ENCODE measurements around the gene OLA1. TPM values are rescaled to one million over a fixed set of nuclear protein-coding genes. Genes with fewer than 3 reads are reported as not detected.

The OLA1 gene
- total and polyA plus RNA-seq, 2 donors (not counting 1 experiment from before 2014, with no cell fraction given), result 13.9 to 47.7 TPM

GRCh38 chr2:174121175-174121574 lies 127.2 kb downstream of the OLA1 start:
- ATAC-seq (ENCODE audit: low read depth), result no peak
- no peaks in the 10 kb centered on the region for H3K79me2 ChIP-seq (ENCODE audit: control insufficient read depth, insufficient read depth, low read length)
- no peak overlapping the region for H2AFZ ChIP-seq (ENCODE audit: insufficient read depth, low read depth, low read length, poor library complexity, severe bottlenecking)
- POLR2A ChIA-PET, result no interaction called here
- Mint-ChIP-seq H3K9me3 (ENCODE audit: insufficient read depth) (no peaks in the 10 kb centered on the region), H3K4me3 (no peak overlapping the region), H3K27ac (no peak overlapping the region), H3K4me1 (peaks cover 1% of the 10 kb centered on the region), H3K27me3 (no peaks in the 10 kb centered on the region)
- DNase-seq, result no peak
- CTCF ChIA-PET, result no interaction called here
- WGBS (ENCODE audit: insufficient coverage), result no CpG with 5 or more reads among the region's 2 CpGs
- H3K9ac ChIP-seq (ENCODE audit: low read length), result no peak overlapping the region
- H3K4me2 ChIP-seq (replicated peaks; ENCODE audit: low read depth, low read length, poor library complexity, severe bottlenecking), result no peak overlapping the region
- intact Hi-C loops (cut with micrococcal nuclease), result no loop called here
- H3K4me1 ChIP-seq (ENCODE audit: control insufficient read depth in 2 of 2, insufficient read depth in 2 of 2, low read length in 2 of 2), result no peaks in the 10 kb centered on the region
- no peak for TF ChIP-seq EZH2 (IDR thresholded peaks at IDR 0.05; ENCODE audit: borderline replicate concordance, insufficient read depth, low read depth, low read length, poor library complexity, severe bottlenecking)
- no peak for TF ChIP-seq CTCF (IDR thresholded peaks at IDR 0.05)
- H3K36me3 ChIP-seq (replicated peaks in 1 of 2; ENCODE audit: control extremely low read depth in 1 of 2, control insufficient read depth in 1 of 2, extremely low read depth in 1 of 2, insufficient read depth in 2 of 2, low read length in 1 of 2), result no peaks in the 10 kb centered on the region
- no peaks in the 10 kb centered on the region for H3K27me3 ChIP-seq (replicated peaks in 1 of 4; ENCODE audit: control extremely low read depth in 1 of 4, control insufficient read depth in 3 of 4, insufficient read depth in 4 of 4, low read length in 3 of 4)
- H3K27ac ChIP-seq (ENCODE audit: low read length in 2 of 2), result no peak overlapping the region
- no peaks in the 10 kb centered on the region for H3K9me3 ChIP-seq (ENCODE audit: control extremely low read depth in 1 of 3, control insufficient read depth in 2 of 3, insufficient read depth in 1 of 3, low read length in 2 of 3)
- no peak overlapping the region for H3K4me3 ChIP-seq (ENCODE audit: control extremely low read depth in 1 of 5, extremely low read depth in 1 of 5, insufficient read depth in 1 of 5, low read depth in 2 of 5, low read length in 4 of 5)
- no peaks in the 10 kb centered on the region for H4K20me1 ChIP-seq (ENCODE audit: control insufficient read depth, insufficient read depth, low read length, poor library complexity, severe bottlenecking)

- intact Hi-C loops (cut with micrococcal nuclease), result no loop called here
- no CpG with 5 or more reads among the region's 2 CpGs for whole genome bisulfite sequencing (ENCODE audit: insufficient coverage)
- CTCF ChIA-PET, result no interaction called here
- H4K20me1 ChIP-seq (ENCODE audit: control insufficient read depth, insufficient read depth, low read length, poor library complexity, severe bottlenecking), result no peaks in the 10 kb centered on the region
- no peak for DNase-seq
- no peaks in the 10 kb centered on the region for H3K4me1 ChIP-seq (ENCODE audit: control insufficient read depth in 2 of 2, insufficient read depth in 2 of 2, low read length in 2 of 2)
- Mint-ChIP-seq H3K27ac (no peak overlapping the region), H3K4me3 (no peak overlapping the region), H3K27me3 (no peaks in the 10 kb centered on the region), H3K4me1 (peaks cover 1% of the 10 kb centered on the region), H3K9me3 (ENCODE audit: insufficient read depth) (no peaks in the 10 kb centered on the region)
- no peak overlapping the region for H2AFZ ChIP-seq (ENCODE audit: insufficient read depth, low read depth, low read length, poor library complexity, severe bottlenecking)
- no peak overlapping the region for H3K9ac ChIP-seq (ENCODE audit: low read length)
- POLR2A ChIA-PET, result no interaction called here
- no peak overlapping the region for H3K4me2 ChIP-seq (replicated peaks; ENCODE audit: low read depth, low read length, poor library complexity, severe bottlenecking)
- no peak for TF ChIP-seq EZH2 (IDR thresholded peaks at IDR 0.05; ENCODE audit: borderline replicate concordance, insufficient read depth, low read depth, low read length, poor library complexity, severe bottlenecking)
- no peak for TF ChIP-seq CTCF (IDR thresholded peaks at IDR 0.05)
- no peaks in the 10 kb centered on the region for H3K36me3 ChIP-seq (replicated peaks in 1 of 2; ENCODE audit: control extremely low read depth in 1 of 2, control insufficient read depth in 1 of 2, extremely low read depth in 1 of 2, insufficient read depth in 2 of 2, low read length in 1 of 2)
- H3K4me3 ChIP-seq (ENCODE audit: control extremely low read depth in 1 of 5, extremely low read depth in 1 of 5, insufficient read depth in 1 of 5, low read depth in 2 of 5, low read length in 4 of 5), result no peak overlapping the region
- ATAC-seq (ENCODE audit: low read depth), result no peak
- no peaks in the 10 kb centered on the region for H3K79me2 ChIP-seq (ENCODE audit: control insufficient read depth, insufficient read depth, low read length)
- H3K27me3 ChIP-seq (replicated peaks in 1 of 4; ENCODE audit: control extremely low read depth in 1 of 4, control insufficient read depth in 3 of 4, insufficient read depth in 4 of 4, low read length in 3 of 4), result no peaks in the 10 kb centered on the region
- no peaks in the 10 kb centered on the region for H3K9me3 ChIP-seq (ENCODE audit: control extremely low read depth in 1 of 3, control insufficient read depth in 2 of 3, insufficient read depth in 1 of 3, low read length in 2 of 3)
- H3K27ac ChIP-seq (ENCODE audit: low read length in 2 of 2), result no peak overlapping the region
Observed at GRCh38 chr2:174120346-174120745, 128.0 kb downstream of the OLA1 start.

Data from B cell (primary cell).